MCF 10A (cell line): ENCODE results near the gene PAWR. TPM values are rescaled to one million over a fixed set of nuclear protein-coding genes. Genes with fewer than 3 reads are reported as not detected.

Experiments used
- BruUV-seq: library from RNA; stranded (reverse); fragments of 400-500 nt; replicated peaks from 2 replicates; lab custom pipeline; 2021; lab: Mats Ljungman, UMichigan
- CTCF ChIA-PET: fragments of 300-600 bp; sonication (Branson Sonifier 250); formaldehyde crosslinking; extraction: SDS; loops from one replicate; lab custom pipeline; 2021; ENCODE audit warnings: antibody characterized with exemption, inconsistent platforms; lab: Yijun Ruan, JAX
- POLR2A ChIA-PET: fragments of 300-600, 350-650 bp; sonication (Branson Sonifier 250); formaldehyde crosslinking; extraction: SDS; loops from one replicate; lab custom pipeline; 2020; ENCODE audit warnings: antibody characterized with exemption, inconsistent platforms; lab: Yijun Ruan, JAX
- DNase-seq: peaks from one replicate; pipeline ENCODE4 v3.0.0-alpha.2; 2018; ENCODE audit not compliant: unreplicated experiment
- H3K27ac Mint-ChIP-seq: one replicate; pipeline ENCODE4 v1.8.0; 2022; ENCODE audit warnings: mild to moderate bottlenecking, low read depth, mixed read lengths; ENCODE audit not compliant: unreplicated experiment
- H3K27me3 Mint-ChIP-seq: one replicate; pipeline ENCODE4 v1.8.0; 2022; ENCODE audit warnings: mixed read lengths; ENCODE audit not compliant: insufficient read depth, unreplicated experiment
- H3K36me3 Mint-ChIP-seq: one replicate; pipeline ENCODE4 v1.8.0; 2022; ENCODE audit warnings: mild to moderate bottlenecking, moderate library complexity, mixed read lengths; ENCODE audit not compliant: insufficient read depth, unreplicated experiment
- H3K4me1 Mint-ChIP-seq: one replicate; pipeline ENCODE4 v1.8.0; 2022; ENCODE audit warnings: mixed read lengths; ENCODE audit not compliant: insufficient read depth, unreplicated experiment
- H3K4me3 Mint-ChIP-seq: one replicate; pipeline ENCODE4 v1.8.0; 2022; ENCODE audit warnings: mild to moderate bottlenecking, moderate library complexity, mixed read lengths; ENCODE audit not compliant: unreplicated experiment
- H3K9me3 Mint-ChIP-seq: one replicate; pipeline ENCODE4 v1.8.0; 2022; ENCODE audit warnings: mixed read lengths; ENCODE audit not compliant: unreplicated experiment
- intact Hi-C: fragments of 100-400 bp; cut with micrococcal nuclease; formaldehyde crosslinking; loops from 2 replicates; pipeline ENCODE4 v1.14.1; 2022
- total RNA-seq: library from RNA; stranded (reverse); gene quantifications from 2 replicates; pipeline ENCODE4 v1.2.3, GENCODE V29; 2022
- TF ChIP-seq, protein P1 (sequence below): fragments of 200-600 bp; IDR thresholded peaks from one replicate; pipeline ENCODE4 v1.8.0; 2022; ENCODE audit warnings: antibody characterized with exemption, mild to moderate bottlenecking; ENCODE audit not compliant: unreplicated experiment

Gene PAWR
- total RNA-seq, 1 experiment from 2014 or later: 330 TPM

DNA sequence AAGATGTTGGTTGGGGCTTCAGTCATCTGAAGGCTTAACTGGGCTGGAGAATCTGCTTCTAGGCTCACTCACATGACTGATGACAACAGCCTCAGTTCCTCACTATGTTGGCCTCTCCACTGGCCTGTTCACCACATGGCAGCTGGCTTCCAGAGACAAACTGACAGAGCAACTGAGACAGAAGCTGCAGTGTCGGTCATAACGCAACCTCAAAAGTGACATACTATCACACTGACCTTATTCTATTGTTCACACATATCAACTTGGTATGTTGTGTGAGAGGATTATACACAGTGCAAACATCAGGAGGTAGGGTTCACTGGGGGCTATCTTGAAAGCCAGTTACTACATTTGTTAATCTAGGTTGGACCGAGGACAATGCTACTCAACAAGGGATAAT, 92.9 kb downstream of the PAWR start:
- ChIA-PET CTCF (interaction anchor here (0.7 kb wide), 1 partner anchor 194 kb away, joined by 3 read pairs; no protein-coding TSS in a partner anchor), POLR2A (interaction anchor here (0.7 to 2.0 kb wide), 3 partner anchors 16 to 91 kb away, joined by 3 to 7 read pairs (median 5); no protein-coding TSS in a partner anchor)
- no peak for DNase-seq
- Mint-ChIP-seq H3K27me3 (no peaks in the 10 kb centered on the region), H3K27ac (peak overlapping the region; percentile 23), H3K36me3 (peaks cover 33% of the 10 kb centered on the region), H3K9me3 (no peaks in the 10 kb centered on the region), H3K4me1 (peaks cover 13% of the 10 kb centered on the region), H3K4me3 (no peak overlapping the region)
- BruUV-seq: no TSS peak
- TF ChIP-seq, protein P1, sequence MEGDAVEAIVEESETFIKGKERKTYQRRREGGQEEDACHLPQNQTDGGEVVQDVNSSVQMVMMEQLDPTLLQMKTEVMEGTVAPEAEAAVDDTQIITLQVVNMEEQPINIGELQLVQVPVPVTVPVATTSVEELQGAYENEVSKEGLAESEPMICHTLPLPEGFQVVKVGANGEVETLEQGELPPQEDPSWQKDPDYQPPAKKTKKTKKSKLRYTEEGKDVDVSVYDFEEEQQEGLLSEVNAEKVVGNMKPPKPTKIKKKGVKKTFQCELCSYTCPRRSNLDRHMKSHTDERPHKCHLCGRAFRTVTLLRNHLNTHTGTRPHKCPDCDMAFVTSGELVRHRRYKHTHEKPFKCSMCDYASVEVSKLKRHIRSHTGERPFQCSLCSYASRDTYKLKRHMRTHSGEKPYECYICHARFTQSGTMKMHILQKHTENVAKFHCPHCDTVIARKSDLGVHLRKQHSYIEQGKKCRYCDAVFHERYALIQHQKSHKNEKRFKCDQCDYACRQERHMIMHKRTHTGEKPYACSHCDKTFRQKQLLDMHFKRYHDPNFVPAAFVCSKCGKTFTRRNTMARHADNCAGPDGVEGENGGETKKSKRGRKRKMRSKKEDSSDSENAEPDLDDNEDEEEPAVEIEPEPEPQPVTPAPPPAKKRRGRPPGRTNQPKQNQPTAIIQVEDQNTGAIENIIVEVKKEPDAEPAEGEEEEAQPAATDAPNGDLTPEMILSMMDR: no peak
- intact Hi-C loops: no loop called here

DNA sequence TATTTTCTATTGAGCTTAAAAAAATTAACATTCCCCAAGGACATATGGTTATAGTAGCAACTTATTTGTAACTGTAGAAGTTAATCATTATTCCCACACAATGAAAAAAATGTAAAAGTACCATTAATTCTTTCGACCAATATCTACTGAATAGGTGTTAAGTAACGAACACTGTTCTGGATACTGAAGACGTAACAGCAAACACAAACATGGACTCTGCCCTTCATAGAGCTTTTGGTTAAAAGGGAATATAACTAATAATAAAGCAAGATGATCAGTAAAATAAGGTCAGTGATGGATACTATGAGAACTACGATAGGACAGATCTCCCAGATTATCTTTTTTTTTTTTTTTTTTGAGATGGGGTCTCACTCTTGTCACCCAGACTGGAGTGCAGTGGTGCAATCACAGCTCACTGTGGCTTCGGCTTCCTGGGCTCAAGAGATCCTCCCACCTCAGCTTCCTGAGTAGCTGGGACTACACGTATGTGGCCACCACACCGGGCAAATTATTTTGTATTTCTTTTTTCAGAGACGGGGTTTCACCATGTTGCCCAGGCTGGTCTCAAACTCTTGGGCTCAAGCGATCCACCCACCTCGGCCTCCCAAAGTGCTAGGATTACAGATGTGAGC, 93.9 kb downstream of the PAWR start:
- no peaks in the 10 kb centered on the region for H3K9me3 Mint-ChIP-seq
- intact Hi-C loops: no loop called here
- H3K4me1 Mint-ChIP-seq: peaks cover 7% of the 10 kb centered on the region
- no TSS peak for BruUV-seq
- H3K27me3 Mint-ChIP-seq: no peaks in the 10 kb centered on the region
- DNase-seq: no peak
- CTCF ChIA-PET: interaction anchor here (0.6 to 0.7 kb wide), 3 partner anchors 61 to 134 kb away, joined by 3 to 8 read pairs (median 5); no protein-coding TSS in a partner anchor
- H3K36me3 Mint-ChIP-seq: peaks cover 22% of the 10 kb centered on the region
- POLR2A ChIA-PET: no interaction called here
- H3K4me3 Mint-ChIP-seq: no peak overlapping the region
- H3K27ac Mint-ChIP-seq: no peak overlapping the region
- TF ChIP-seq, protein P1: no peak

DNA sequence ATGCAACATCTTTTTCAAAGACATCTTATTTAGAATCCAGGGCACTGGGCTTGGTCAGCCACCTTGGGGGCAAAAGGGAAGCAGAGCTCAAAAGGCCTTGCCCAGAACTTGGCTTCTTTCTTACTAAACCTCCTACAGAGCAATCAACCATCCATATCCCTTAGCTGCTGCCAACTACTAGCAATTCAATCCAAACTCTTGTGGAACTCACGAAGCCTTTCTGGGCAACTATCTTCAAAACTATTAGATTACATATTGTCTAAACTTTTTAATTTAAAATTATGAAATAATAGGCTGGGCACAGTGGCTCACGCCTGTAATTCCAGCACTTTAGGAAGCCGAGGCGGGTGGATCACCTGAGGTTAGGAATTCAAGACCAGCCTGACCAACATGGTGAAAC, 95.5 kb downstream of the PAWR start:
- peaks cover 30% of the 10 kb centered on the region for H3K36me3 Mint-ChIP-seq
- H3K9me3 Mint-ChIP-seq: no peaks in the 10 kb centered on the region
- peaks cover 5% of the 10 kb centered on the region for H3K4me1 Mint-ChIP-seq
- H3K27ac Mint-ChIP-seq: no peak overlapping the region
- intact Hi-C loops: no loop called here
- CTCF ChIA-PET: interaction anchor here (1.0 kb wide), 1 partner anchor 143 kb away, joined by 3 read pairs; no protein-coding TSS in a partner anchor
- TF ChIP-seq, protein P1: no peak
- no peak overlapping the region for H3K4me3 Mint-ChIP-seq
- DNase-seq: no peak
- H3K27me3 Mint-ChIP-seq: no peaks in the 10 kb centered on the region
- no TSS peak for BruUV-seq
- POLR2A ChIA-PET: no interaction called here

DNA sequence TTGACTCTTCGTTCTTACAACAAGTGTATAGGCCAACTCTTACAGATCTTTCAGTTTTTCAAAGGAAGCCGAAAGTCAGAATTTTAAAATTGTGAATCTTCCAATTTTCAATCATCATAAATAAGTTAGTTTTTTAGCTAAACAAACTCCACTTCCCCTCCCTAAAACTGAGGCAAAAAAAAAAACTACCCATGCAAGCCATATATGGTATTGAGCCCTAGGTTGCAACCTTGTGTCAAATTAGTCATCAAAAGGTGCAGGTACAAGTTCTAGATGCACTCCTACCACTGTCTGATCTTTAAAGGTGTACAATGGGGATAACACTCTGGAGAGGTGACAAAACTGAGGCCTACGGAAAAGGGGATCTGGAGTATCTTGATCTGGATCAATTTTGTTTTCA, 97.9 kb downstream of the PAWR start:
- Mint-ChIP-seq H3K4me1 (peaks cover 5% of the 10 kb centered on the region), H3K36me3 (peaks cover 40% of the 10 kb centered on the region), H3K4me3 (no peak overlapping the region), H3K27ac (peak overlapping the region; percentile 32), H3K9me3 (no peaks in the 10 kb centered on the region), H3K27me3 (no peaks in the 10 kb centered on the region)
- intact Hi-C loops: no loop called here
- DNase-seq: peak; percentile 13
- POLR2A ChIA-PET: interaction anchor here (1.1 kb wide), 1 partner anchor 10 kb away, joined by 3 read pairs; no protein-coding TSS in a partner anchor
- CTCF ChIA-PET: interaction anchor here (0.7 kb wide), 1 partner anchor 81 kb away, joined by 3 read pairs; no protein-coding TSS in a partner anchor
- no TSS peak for BruUV-seq
- TF ChIP-seq, protein P1: no peak
